ENCODE results near the gene FZD10. TPM values are rescaled to one million over a fixed set of nuclear protein-coding genes. Genes with fewer than 3 reads are reported as not detected.

FZD10 gene
- total RNA-seq, 4 donors from 2014 or later: 0.17 to 0.94 TPM; not detected in 2

DNA sequence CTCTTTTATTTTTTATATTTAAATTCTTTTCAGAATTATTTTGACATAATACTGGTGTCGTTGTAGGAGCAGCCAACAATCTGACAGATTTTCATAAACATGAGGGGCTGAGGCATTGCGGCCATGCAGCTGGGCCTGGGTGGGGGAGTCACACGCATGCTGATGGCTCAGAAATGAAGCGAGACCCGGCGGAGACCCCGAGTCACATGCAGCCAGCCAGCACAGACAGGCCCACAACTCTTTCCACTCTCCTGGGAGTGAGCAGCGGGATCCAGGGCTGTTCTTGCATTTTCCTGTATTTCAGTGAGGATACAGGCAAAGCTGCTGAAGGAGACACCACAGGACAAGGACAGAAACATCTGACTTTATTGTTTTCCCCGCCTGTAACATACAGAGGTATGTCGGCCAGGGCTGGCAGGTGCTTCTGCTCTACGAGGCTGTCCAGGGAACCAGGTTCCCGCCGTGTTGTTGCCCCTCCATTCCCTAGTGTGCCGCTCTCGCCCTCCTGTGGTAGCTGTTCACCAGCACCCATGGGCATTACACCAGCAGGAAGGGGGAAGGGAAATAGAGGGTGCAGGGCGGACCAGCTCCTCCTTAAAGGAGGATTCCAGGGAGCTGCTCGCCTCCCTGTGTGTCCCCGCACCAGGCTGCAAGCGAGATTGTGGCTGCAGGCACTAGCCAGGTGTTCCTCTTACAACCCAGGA lies 30.5 kb downstream of the FZD10 start:
- TF ChIP-seq, protein P1, sequence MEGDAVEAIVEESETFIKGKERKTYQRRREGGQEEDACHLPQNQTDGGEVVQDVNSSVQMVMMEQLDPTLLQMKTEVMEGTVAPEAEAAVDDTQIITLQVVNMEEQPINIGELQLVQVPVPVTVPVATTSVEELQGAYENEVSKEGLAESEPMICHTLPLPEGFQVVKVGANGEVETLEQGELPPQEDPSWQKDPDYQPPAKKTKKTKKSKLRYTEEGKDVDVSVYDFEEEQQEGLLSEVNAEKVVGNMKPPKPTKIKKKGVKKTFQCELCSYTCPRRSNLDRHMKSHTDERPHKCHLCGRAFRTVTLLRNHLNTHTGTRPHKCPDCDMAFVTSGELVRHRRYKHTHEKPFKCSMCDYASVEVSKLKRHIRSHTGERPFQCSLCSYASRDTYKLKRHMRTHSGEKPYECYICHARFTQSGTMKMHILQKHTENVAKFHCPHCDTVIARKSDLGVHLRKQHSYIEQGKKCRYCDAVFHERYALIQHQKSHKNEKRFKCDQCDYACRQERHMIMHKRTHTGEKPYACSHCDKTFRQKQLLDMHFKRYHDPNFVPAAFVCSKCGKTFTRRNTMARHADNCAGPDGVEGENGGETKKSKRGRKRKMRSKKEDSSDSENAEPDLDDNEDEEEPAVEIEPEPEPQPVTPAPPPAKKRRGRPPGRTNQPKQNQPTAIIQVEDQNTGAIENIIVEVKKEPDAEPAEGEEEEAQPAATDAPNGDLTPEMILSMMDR (IDR thresholded peaks at IDR 0.05; ENCODE audit: low read depth): no peak

DNA sequence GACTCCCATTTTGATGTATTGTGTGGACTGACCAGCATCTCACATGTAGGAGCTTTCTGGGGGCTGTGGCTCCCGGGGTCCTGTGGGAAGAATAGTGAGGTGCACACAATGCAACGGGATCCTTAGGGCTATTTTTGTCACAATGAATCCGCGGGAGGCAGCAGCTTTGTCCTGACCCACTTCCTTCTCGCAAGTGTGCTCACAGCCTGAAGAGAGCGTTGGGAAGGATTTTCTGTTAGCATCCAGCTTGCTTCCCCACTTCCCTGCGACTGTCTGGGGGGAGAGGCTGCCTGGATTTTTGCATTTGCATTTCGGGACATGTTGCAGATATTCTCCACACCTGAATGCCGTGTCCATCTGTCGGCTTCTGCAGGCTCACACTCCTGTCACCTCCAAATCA lies 31.9 kb downstream of the FZD10 start:
- TF ChIP-seq, protein P1 (IDR thresholded peaks at IDR 0.05; ENCODE audit: low read depth): no peak

DNA sequence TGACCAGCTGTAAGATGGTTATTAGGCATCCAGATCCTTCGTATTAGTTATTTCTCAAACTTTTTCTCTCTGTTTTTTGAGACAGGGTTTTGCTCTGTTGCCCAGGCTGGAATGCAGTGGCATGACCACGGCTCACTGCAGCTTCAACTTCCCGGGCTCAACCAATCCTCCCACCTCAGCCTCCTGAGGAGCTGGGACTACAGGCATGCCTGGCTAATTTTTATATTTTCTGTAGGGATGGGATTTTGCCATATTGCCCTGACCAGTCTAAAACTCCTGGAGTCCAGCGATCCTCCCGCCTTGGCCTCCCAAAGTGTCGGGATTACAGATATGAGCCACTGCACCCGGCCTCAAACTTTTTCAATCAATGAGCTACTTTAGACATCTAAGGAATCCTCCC lies 33.1 kb downstream of the FZD10 start:
- TF ChIP-seq, protein P1 (IDR thresholded peaks at IDR 0.05; ENCODE audit: low read depth): no peak

GRCh38 chr12:130195776-130196175 lies 33.5 kb downstream of the FZD10 start:
- TF ChIP-seq, protein P1 (IDR thresholded peaks at IDR 0.05; ENCODE audit: low read depth): no peak

DNA sequence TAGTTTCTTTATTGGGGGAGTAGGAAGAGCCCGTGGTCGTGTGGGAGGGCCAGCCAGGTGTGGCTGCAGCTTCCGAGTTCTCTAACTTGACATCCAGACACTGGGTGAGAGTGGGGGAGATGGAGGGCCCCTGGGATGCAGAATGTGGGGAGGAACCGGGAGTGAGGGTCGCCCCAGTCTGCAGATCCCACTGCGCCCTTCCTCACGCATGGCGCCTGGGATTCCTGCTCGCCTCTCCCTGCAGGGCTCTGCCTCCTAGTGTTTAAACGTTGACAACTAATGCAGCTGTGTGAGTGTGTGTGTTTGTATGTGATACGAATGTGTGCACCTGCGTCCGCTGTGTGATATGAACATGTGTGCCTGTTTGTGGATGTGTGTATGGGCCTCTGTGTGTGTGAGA lies 34.6 kb downstream of the FZD10 start:
- TF ChIP-seq, protein P1 (IDR thresholded peaks at IDR 0.05; ENCODE audit: low read depth): no peak

- TF ChIP-seq, protein P1 (IDR thresholded peaks at IDR 0.05; ENCODE audit: low read depth): no peak
Observed at GRCh38 chr12:130198026-130198662, 35.9 kb downstream of the FZD10 start.

DNA sequence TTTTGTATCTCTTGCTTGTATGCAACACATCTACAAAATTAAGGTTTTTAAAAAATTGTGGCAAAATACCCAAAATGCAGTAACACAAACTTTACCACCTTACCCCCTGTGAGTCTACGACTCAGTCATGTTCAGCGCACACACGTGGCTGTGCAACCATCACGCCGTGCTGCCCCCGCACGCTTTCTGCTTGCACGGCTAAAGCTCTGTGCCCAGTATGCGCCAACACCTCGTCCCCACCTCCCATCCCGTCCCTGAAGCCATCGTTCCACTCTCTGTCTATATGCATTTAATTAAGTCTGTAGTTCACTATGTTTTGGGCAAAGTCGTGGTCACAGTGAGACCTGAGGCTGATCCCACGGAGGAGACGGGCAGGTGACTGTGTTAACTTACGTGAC lies 36.4 kb downstream of the FZD10 start:
- TF ChIP-seq, protein P1 (IDR thresholded peaks at IDR 0.05; ENCODE audit: low read depth): no peak
